GM19395 (cell line): ENCODE results near the gene CDC25B.
A peak's percentile ranks its signal among the peaks of the same experiment; 100 is the strongest.

Experiments
- ATAC-seq: cut with Tn5 transposase; IDR thresholded peaks from one replicate; pipeline ENCODE4 v1.9.1; 2021; ENCODE audit warnings: mild to moderate bottlenecking, moderate library complexity; ENCODE audit not compliant: unreplicated experiment

CDC25B gene

GRCh38 chr20:3763671-3764601, 32.2 kb upstream of the CDC25B start:
- no peak for ATAC-seq

GRCh38 chr20:3764659-3765058, 31.5 kb upstream of the CDC25B start:
- ATAC-seq = no peak

- ATAC-seq = no peak
Observed at GRCh38 chr20:3765171-3765882, 30.8 kb upstream of the CDC25B start.

GRCh38 chr20:3766422-3767109, 29.5 kb upstream of the CDC25B start:
- ATAC-seq = no peak

- no peak for ATAC-seq
Observed at GRCh38 chr20:3767110-3767426, 29.0 kb upstream of the CDC25B start.

GRCh38 chr20:3767427-3768341, 28.4 kb upstream of the CDC25B start, which contains the start of gene ADISSP:
Gene ADISSP (minus strand): TSS chr20:3767753. CDS start chr20:3760100, 7,653 bp downstream.
- peak; percentile 92 for ATAC-seq

- ATAC-seq = peak; percentile 50
Observed at GRCh38 chr20:3768342-3769130, 27.6 kb upstream of the CDC25B start.

GRCh38 chr20:3771552-3772058, 24.5 kb upstream of the CDC25B start:
- no peak for ATAC-seq

- no peak for ATAC-seq
Observed at GRCh38 chr20:3775457-3776108, 20.5 kb upstream of the CDC25B start.

GRCh38 chr20:3777381-3777715, 18.8 kb upstream of the CDC25B start:
- no peak for ATAC-seq

- no peak for ATAC-seq
Observed at GRCh38 chr20:3777716-3778629, 18.1 kb upstream of the CDC25B start.

- ATAC-seq = no peak
Observed at GRCh38 chr20:3778976-3779375, 17.1 kb upstream of the CDC25B start.

GRCh38 chr20:3781153-3781910, 14.8 kb upstream of the CDC25B start, which contains the start of gene SPEF1:
Gene SPEF1 (minus strand): TSS chr20:3781448. CDS start chr20:3781287, 161 bp downstream.
- ATAC-seq = peak; percentile 61

GRCh38 chr20:3782597-3782996, 13.5 kb upstream of the CDC25B start:
- no peak for ATAC-seq

GRCh38 chr20:3783068-3783489, 13.0 kb upstream of the CDC25B start:
- ATAC-seq = no peak

- ATAC-seq = no peak
Observed at GRCh38 chr20:3783511-3784195, 12.5 kb upstream of the CDC25B start.
